ENCODE measurements around the gene ZMYND8.

ZMYND8 gene

GRCh38 chr20:47354464-47354713, 2.1 kb downstream of the ZMYND8 start:
- DNase-seq: no peak
- Histone ChIP-seq H3K4me2 (ENCODE audit: low read depth, low read length) (peak overlapping the region; percentile 83), H3K9me3 (replicated peaks; ENCODE audit: insufficient read depth, low read length) (no peaks in the 10 kb centered on the region), H3K27ac (ENCODE audit: low read length) (peak overlapping the region; percentile 97), H3K4me1 (ENCODE audit: low read length) (peaks cover 32% of the 10 kb centered on the region), H3K27me3 (replicated peaks; ENCODE audit: insufficient read depth, low read length) (no peaks in the 10 kb centered on the region), H3K9me2 (replicated peaks; ENCODE audit: insufficient read depth, low read length) (no peaks in the 10 kb centered on the region), H4K20me1 (ENCODE audit: insufficient read depth, low read length) (no peaks in the 10 kb centered on the region), H3K9ac (ENCODE audit: low read length) (peak overlapping the region; percentile 91), H3K36me3 (replicated peaks; ENCODE audit: insufficient read depth, low read length) (no peaks in the 10 kb centered on the region), H3K4me3 (ENCODE audit: low read length) (peak overlapping the region; percentile 64), H3F3A (ENCODE audit: insufficient read depth, low read length) (peaks cover 40% of the 10 kb centered on the region), H2AFZ (ENCODE audit: low read length) (no peak overlapping the region), H3K79me2 (ENCODE audit: low read length) (peaks cover 72% of the 10 kb centered on the region)
- TF ChIP-seq EZH2 (optimal IDR thresholded peaks at IDR 0.05; ENCODE audit: low read depth, low read length): no peak
- TF ChIP-seq CTCF (IDR thresholded peaks at IDR 0.05; ENCODE audit: low read length): no peak
- TF ChIP-seq EZH2phosphoT487 (IDR thresholded peaks at IDR 0.05; ENCODE audit: low read length): no peak

- TF ChIP-seq EZH2 (optimal IDR thresholded peaks at IDR 0.05; ENCODE audit: low read depth, low read length): no peak
- no peak for TF ChIP-seq CTCF (IDR thresholded peaks at IDR 0.05; ENCODE audit: low read length)
- TF ChIP-seq EZH2phosphoT487 (IDR thresholded peaks at IDR 0.05; ENCODE audit: low read length): no peak
- Histone ChIP-seq H3K27ac (ENCODE audit: low read length) (peak overlapping the region; percentile 97), H3K9ac (ENCODE audit: low read length) (peak overlapping the region; percentile 91), H4K20me1 (ENCODE audit: insufficient read depth, low read length) (no peaks in the 10 kb centered on the region), H3K9me3 (replicated peaks; ENCODE audit: insufficient read depth, low read length) (no peaks in the 10 kb centered on the region), H3F3A (ENCODE audit: insufficient read depth, low read length) (peaks cover 40% of the 10 kb centered on the region), H3K4me1 (ENCODE audit: low read length) (peaks cover 37% of the 10 kb centered on the region), H3K4me2 (ENCODE audit: low read depth, low read length) (peak overlapping the region; percentile 83), H3K9me2 (replicated peaks; ENCODE audit: insufficient read depth, low read length) (no peaks in the 10 kb centered on the region), H3K27me3 (replicated peaks; ENCODE audit: insufficient read depth, low read length) (no peaks in the 10 kb centered on the region), H2AFZ (ENCODE audit: low read length) (no peak overlapping the region), H3K36me3 (replicated peaks; ENCODE audit: insufficient read depth, low read length) (peaks cover 4% of the 10 kb centered on the region; the same call in 1 of the 2 replicates), H3K4me3 (ENCODE audit: low read length) (peak overlapping the region; percentile 64), H3K79me2 (ENCODE audit: low read length) (peaks cover 77% of the 10 kb centered on the region)
- peak; percentile 44 for DNase-seq
Measured at GRCh38 chr20:47353692-47354463, 2.6 kb downstream of the ZMYND8 start.

- Histone ChIP-seq H3K27ac (ENCODE audit: low read length) (peak overlapping the region; percentile 97; the same call in 1 of the 2 replicates), H3K79me2 (ENCODE audit: low read length) (peaks cover 84% of the 10 kb centered on the region), H3K4me1 (ENCODE audit: low read length) (peaks cover 40% of the 10 kb centered on the region), H3F3A (ENCODE audit: insufficient read depth, low read length) (peaks cover 40% of the 10 kb centered on the region), H2AFZ (ENCODE audit: low read length) (no peak overlapping the region), H3K36me3 (replicated peaks; ENCODE audit: insufficient read depth, low read length) (peaks cover 10% of the 10 kb centered on the region; the same call in 1 of the 2 replicates), H3K9ac (ENCODE audit: low read length) (peak overlapping the region; percentile 91; the same call in 1 of the 2 replicates), H3K9me2 (replicated peaks; ENCODE audit: insufficient read depth, low read length) (no peaks in the 10 kb centered on the region), H4K20me1 (ENCODE audit: insufficient read depth, low read length) (no peaks in the 10 kb centered on the region), H3K9me3 (replicated peaks; ENCODE audit: insufficient read depth, low read length) (no peaks in the 10 kb centered on the region), H3K4me3 (ENCODE audit: low read length) (peak overlapping the region; percentile 64), H3K4me2 (ENCODE audit: low read depth, low read length) (peak overlapping the region; percentile 83), H3K27me3 (replicated peaks; ENCODE audit: insufficient read depth, low read length) (no peaks in the 10 kb centered on the region)
- DNase-seq: no peak
- TF ChIP-seq CTCF (IDR thresholded peaks at IDR 0.05; ENCODE audit: low read length) (no peak), EZH2 (optimal IDR thresholded peaks at IDR 0.05; ENCODE audit: low read depth, low read length) (no peak), EZH2phosphoT487 (IDR thresholded peaks at IDR 0.05; ENCODE audit: low read length) (no peak)
Measured at GRCh38 chr20:47353239-47353691, 3.2 kb downstream of the ZMYND8 start.
